Measurements from ENCODE around the gene LGMN.

The LGMN gene

GRCh38 chr14:92686411-92686899 lies 62.0 kb downstream of the LGMN start:
- no peak overlapping the region for H3K27ac ChIP-seq (ENCODE audit: low read depth, low read length)
- H3K4me3 ChIP-seq (ENCODE audit: insufficient read depth, low read length, poor library complexity, severe bottlenecking) = no peak overlapping the region
- no peak overlapping the region for H2AFZ ChIP-seq (ENCODE audit: low read depth, low read length, severe bottlenecking)
- H3F3A ChIP-seq (ENCODE audit: insufficient read depth) = no peaks in the 10 kb centered on the region
- H3K27me3 ChIP-seq (ENCODE audit: low read length) = no peaks in the 10 kb centered on the region
- no peaks in the 10 kb centered on the region for H3K79me2 ChIP-seq (ENCODE audit: insufficient read depth, low read length)
- no peaks in the 10 kb centered on the region for H4K20me1 ChIP-seq (ENCODE audit: low read depth, low read length)
- TF ChIP-seq CTCF (IDR thresholded peaks at IDR 0.05; ENCODE audit: insufficient read depth, low read length, poor library complexity, severe bottlenecking) (no peak), EZH2phosphoT487 (conservative IDR thresholded peaks at IDR 0.05; ENCODE audit: low read length) (no peak)
- no peaks in the 10 kb centered on the region for H3K9me3 ChIP-seq (ENCODE audit: insufficient read depth, low read length)
- no peaks in the 10 kb centered on the region for H3K9me2 ChIP-seq (replicated peaks; ENCODE audit: insufficient read depth, low read length)
- H3K36me3 ChIP-seq (ENCODE audit: low read length) = no peaks in the 10 kb centered on the region
- H3K4me2 ChIP-seq (ENCODE audit: low read depth, low read length, poor library complexity, severe bottlenecking) = no peak overlapping the region
- H3K9ac ChIP-seq (ENCODE audit: low read length) = no peak overlapping the region

GRCh38 chr14:92685784-92686355 lies 62.6 kb downstream of the LGMN start:
- H2AFZ ChIP-seq (ENCODE audit: low read depth, low read length, severe bottlenecking) = no peak overlapping the region
- TF ChIP-seq CTCF (IDR thresholded peaks at IDR 0.05; ENCODE audit: insufficient read depth, low read length, poor library complexity, severe bottlenecking) = no peak
- no peak overlapping the region for H3K4me3 ChIP-seq (ENCODE audit: insufficient read depth, low read length, poor library complexity, severe bottlenecking)
- no peak overlapping the region for H3K27ac ChIP-seq (ENCODE audit: low read depth, low read length)
- H3F3A ChIP-seq (ENCODE audit: insufficient read depth) = no peaks in the 10 kb centered on the region
- no peaks in the 10 kb centered on the region for H4K20me1 ChIP-seq (ENCODE audit: low read depth, low read length)
- no peaks in the 10 kb centered on the region for H3K27me3 ChIP-seq (ENCODE audit: low read length)
- no peaks in the 10 kb centered on the region for H3K36me3 ChIP-seq (ENCODE audit: low read length)
- H3K9ac ChIP-seq (ENCODE audit: low read length) = no peak overlapping the region
- H3K9me2 ChIP-seq (replicated peaks; ENCODE audit: insufficient read depth, low read length) = no peaks in the 10 kb centered on the region
- no peaks in the 10 kb centered on the region for H3K79me2 ChIP-seq (ENCODE audit: insufficient read depth, low read length)
- no peaks in the 10 kb centered on the region for H3K9me3 ChIP-seq (ENCODE audit: insufficient read depth, low read length)
- H3K4me2 ChIP-seq (ENCODE audit: low read depth, low read length, poor library complexity, severe bottlenecking) = no peak overlapping the region

- no peak overlapping the region for H2AFZ ChIP-seq (ENCODE audit: low read depth, low read length, severe bottlenecking)
- no peak for TF ChIP-seq EZH2phosphoT487 (conservative IDR thresholded peaks at IDR 0.05; ENCODE audit: low read length)
- TF ChIP-seq CTCF (IDR thresholded peaks at IDR 0.05; ENCODE audit: insufficient read depth, low read length, poor library complexity, severe bottlenecking) = no peak
- H3K9ac ChIP-seq (ENCODE audit: low read length) = no peak overlapping the region
- H3K4me2 ChIP-seq (ENCODE audit: low read depth, low read length, poor library complexity, severe bottlenecking) = no peak overlapping the region
- no peak overlapping the region for H3K4me3 ChIP-seq (ENCODE audit: insufficient read depth, low read length, poor library complexity, severe bottlenecking)
- H3K36me3 ChIP-seq (ENCODE audit: low read length) = no peaks in the 10 kb centered on the region
- H3F3A ChIP-seq (ENCODE audit: insufficient read depth) = no peaks in the 10 kb centered on the region
- no peak overlapping the region for H3K27ac ChIP-seq (ENCODE audit: low read depth, low read length)
- H3K27me3 ChIP-seq (ENCODE audit: low read length) = no peaks in the 10 kb centered on the region
- no peaks in the 10 kb centered on the region for H3K9me3 ChIP-seq (ENCODE audit: insufficient read depth, low read length)
- H3K9me2 ChIP-seq (replicated peaks; ENCODE audit: insufficient read depth, low read length) = no peaks in the 10 kb centered on the region
- H4K20me1 ChIP-seq (ENCODE audit: low read depth, low read length) = no peaks in the 10 kb centered on the region
- no peaks in the 10 kb centered on the region for H3K79me2 ChIP-seq (ENCODE audit: insufficient read depth, low read length)
Measured at GRCh38 chr14:92684801-92685560, 63.4 kb downstream of the LGMN start.
